CD4-positive, alpha-beta T cell treated with Interleukin-1 beta for 1 hour (primary cell): ENCODE measurements around the gene PARVA.

ENCODE experiments used
- DNase-seq, 2 donors: peaks; one replicate each; pipeline ENCODE4 v3.0.0-alpha.2; 2020 to 2022

Gene PARVA

GRCh38 chr11:12536566-12536965 is 159.2 kb downstream of the PARVA start:
- no peak for DNase-seq

DNA sequence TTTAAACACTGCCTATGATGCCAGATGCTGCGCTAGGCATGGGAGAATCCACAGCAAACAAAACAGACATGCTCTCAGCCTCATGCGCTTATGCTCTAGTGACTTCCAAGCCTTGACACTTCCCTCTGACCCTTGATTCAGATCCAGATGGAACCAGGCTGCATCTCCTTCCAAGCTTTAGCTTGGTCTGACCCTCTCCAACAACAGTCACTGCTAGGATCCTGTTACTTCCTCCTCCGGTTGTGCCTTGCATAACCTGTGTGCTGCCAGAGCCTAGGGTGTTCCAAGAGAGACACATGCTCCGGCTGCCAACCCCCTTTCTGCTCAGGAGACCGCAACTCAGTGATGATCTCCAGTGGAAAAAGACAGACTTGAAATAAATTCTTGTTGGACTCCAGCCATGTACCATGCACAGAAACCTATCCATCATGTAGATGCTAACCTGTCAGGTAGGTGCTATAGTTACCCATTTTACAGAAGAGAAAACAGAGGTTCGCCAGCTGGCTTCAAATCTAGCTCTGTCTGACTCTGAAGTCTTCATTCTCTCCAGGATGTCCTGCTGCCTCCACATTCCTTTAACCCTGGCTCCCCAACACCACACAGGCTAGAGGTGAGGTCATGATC is 160.5 kb downstream of the PARVA start:
- DNase-seq, result no peak

- no peak for DNase-seq
Observed at GRCh38 chr11:12538889-12539421, 161.6 kb downstream of the PARVA start.

- no peak for DNase-seq
Observed at GRCh38 chr11:12539572-12539971, 162.2 kb downstream of the PARVA start.

DNA sequence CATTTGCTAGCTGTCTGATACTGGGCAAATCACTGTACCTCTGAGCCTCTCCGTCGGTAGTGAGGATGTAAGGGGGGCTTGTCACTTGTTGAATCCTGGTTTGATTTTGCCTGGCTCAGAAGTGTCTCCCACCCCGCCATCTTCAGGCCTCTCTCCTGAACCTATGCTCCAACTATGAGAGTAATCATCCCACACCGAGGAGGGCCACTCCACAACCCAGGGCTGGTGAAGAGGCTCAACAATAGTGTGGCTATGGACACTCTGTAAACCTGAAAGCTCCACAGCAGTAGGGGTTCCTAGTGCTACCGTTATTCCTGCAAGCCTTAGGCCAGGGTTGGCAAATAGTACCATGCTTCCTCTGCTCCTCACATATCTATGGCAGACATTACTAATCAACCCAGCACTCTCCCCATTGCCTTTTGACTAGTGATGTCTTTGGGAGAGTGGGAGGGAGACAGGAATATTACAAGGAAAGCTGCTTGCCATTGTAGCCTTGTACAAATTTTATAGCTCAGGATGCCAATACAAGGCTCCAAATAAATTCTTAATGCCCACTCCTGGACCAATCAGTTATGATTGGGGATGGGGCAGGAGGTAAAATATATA is 162.8 kb downstream of the PARVA start:
- no peak for DNase-seq

DNA sequence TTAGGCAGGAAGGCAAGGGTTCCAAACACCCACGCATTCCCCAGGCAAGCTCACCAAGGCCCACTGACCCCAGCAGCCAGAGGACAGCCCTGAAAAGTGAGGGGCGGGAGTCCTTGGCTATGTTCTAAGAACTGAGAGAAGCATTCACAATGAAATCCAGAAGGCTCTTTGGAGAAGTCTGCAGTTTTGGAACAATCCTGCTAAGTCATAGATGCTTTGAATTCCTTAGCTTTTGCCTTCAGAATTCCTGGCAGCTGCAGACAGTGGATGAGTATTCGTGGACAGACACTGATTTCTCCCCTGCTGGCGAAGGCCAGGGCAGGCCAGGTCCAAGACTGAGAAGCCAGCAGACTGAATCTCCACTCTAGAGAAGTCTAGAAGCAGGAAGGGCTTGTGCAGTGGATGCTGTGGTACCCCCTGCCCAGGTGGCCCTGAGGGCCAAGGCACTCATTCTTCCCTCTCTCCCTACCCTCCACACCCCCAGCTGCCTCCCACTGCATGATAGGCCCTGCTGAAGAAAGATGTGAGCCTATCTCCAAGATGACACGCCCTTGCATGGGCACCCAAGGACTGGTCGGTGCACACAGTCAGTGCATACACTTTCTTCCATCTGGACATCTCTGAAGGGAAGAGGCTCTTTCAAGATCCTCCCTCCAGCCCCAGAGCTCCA is 163.7 kb downstream of the PARVA start:
- no peak for DNase-seq

DNA sequence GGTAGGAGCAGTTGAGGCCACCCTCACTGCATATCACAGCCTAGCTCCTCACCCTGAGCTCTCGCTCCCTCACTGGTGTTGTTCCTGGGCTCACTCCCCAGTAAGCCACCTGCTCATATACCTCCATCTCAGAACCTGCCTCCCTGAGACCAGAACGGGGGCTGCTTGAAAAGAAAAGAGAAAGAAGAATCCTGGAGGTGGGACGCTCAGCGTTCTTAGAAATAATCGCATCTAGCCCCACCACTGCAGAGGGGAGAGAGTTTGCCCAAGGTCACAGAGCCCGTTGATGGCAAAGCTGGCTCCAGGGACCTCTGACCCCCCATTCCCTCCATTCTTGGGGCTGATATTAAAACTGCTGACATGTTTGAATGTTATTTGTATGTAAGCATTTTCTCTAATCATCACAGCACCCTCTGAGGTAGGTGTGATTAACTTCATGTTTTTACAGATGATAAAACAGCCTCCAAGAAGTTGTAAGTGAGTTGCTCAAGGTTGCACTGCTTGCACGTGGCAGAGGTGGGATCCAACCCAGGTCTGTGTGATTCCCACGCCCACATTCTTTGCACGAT is 164.3 kb downstream of the PARVA start:
- DNase-seq, result no peak

DNA sequence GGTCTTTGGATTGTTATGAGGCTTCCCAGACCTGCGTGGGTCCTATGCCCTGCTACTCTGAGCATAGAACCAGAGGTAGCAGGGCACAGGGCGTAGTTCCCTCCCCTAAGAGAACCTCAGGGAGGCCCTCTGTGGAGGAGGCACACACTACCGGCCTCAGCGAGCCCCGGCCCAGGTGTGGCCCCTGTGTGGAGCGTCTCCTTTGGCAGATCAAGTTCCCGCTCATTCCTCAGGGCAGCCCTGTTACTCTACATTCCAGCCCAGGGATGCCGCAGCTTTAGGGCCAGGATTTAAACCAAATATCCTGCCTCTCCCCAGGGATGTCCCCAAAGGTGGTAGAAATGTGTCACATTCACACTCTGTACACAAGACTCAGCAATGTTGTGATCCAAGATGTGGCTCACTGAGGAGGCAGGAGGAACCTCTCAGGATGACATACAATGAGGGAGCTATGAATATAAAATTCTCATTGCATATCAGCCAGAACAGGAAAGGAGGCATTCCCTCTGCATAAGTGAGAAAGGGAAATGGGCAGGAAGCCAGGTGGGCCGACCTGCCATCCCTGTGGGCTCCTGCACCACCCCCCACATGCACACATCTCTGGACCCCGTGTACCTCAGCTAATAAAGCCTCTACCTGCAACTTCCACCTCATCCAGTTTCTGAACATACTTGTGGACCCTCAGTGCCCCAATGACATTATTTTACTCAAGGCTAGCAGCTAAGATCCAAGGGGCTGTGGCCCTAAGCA is 165.0 kb downstream of the PARVA start:
- no peak for DNase-seq

DNA sequence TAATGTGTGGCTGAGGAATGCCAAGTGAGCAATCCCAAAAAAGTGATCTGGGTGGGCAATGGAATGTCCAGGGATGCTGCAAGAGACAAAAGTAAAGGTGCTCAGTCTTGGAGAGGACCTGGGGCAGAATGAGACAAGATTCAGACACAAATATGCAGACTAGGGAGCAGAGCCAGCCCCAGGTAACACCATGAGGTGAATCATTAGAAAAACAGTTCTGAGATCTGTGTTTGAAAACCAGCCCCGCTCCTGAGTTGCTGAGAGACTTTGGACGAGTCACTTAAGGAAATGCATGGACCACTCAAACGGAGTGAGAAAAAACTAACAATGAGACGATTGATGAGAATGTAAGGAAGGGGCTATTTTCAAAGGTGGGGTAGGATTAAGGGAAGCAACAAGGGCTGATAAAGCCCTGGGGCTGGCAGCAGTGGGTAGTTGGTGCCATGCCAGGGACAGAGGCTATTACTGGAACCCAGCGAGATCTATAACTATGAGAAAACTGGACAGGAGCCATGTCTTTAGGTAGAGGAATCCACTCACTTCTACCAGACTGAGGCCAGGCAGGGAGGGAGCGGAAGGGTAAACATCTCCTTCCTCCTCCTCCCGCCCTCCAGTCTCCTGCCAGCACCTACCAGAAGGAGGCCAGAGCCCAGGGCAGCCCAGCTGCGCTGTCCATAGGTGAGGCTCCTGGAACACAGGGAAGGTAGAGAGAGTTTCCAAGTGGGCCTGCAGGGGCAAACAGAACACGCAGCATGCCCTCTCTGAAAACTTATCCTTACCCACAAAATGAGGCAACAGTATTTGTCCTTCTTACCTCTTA is 166.4 kb downstream of the PARVA start:
- no peak for DNase-seq

DNA sequence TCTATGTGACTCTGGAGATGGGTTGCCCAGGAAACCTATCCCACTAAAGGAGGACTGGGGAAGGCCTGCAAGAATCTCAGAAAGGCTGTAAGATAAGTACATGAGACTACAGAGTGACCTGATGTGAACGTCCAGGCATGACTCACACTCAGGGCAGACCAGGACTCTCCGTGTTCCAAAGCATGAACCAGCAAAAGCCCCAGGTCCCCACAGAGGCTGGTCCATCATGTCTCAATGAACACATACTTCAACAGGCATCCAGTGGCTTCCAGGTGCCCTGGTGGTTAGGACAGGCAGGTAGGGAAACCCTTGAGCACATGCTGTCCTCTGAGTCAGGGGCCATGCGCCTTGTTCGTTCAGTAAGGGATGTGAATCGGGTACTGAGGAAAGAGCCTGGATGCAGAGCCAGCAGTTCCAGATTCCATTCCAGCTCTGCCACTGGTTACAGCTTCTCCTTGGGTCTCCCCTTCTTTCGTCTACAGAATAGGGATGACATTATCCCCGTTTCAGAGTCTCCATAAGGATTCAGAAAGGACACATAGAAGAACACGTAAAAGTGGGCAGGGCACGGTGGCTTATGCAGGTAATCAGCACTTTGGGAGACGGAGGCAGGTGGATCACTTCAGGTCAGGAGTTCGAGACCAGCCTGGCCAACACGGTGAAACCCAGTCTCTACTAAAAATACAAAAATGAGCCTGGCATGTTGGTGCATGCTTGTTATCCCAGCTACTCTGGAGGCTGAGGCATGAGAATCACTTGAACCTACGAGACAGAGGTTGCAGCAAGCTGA is 167.8 kb downstream of the PARVA start:
- no peak for DNase-seq

- DNase-seq, result no peak
Observed at GRCh38 chr11:12546122-12546521, 168.8 kb downstream of the PARVA start.

GRCh38 chr11:12546660-12547059 is 169.3 kb downstream of the PARVA start:
- no peak for DNase-seq

- no peak for DNase-seq
Observed at GRCh38 chr11:12547953-12548650, 170.7 kb downstream of the PARVA start.

- no peak for DNase-seq
Observed at GRCh38 chr11:12552692-12553091, 175.3 kb downstream of the PARVA start.

DNA sequence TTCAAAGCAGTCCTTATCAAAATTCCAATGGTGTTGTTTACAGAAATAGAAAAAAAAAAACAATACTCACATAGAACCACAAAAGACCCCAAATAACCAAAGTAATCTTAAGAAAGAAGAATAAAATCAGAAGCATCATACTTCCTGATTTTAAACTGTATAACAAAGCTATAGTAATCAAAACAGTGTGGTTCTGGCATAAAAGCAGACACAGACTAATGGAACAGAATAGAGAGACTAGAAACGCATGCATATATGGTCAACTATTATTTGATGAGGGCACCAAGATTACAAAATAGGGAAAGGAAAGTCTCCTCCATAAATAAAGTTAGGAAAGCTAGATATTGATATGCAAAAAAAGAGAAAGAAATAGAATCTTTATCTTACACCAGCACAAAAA is 176.8 kb downstream of the PARVA start:
- no peak for DNase-seq

GRCh38 chr11:12556155-12556554 is 178.8 kb downstream of the PARVA start:
- DNase-seq, result no peak

GRCh38 chr11:12556788-12557384 is 179.5 kb downstream of the PARVA start:
- DNase-seq, result no peak

- DNase-seq, result no peak
Observed at GRCh38 chr11:12559011-12559410, 181.6 kb downstream of the PARVA start.

GRCh38 chr11:12560362-12560761 is 183.0 kb downstream of the PARVA start:
- DNase-seq, result no peak

GRCh38 chr11:12560861-12561260 is 183.5 kb downstream of the PARVA start:
- no peak for DNase-seq
